Karpas-422 (cell line): ENCODE data around the gene TMEM26. TPM values are rescaled to one million over a fixed set of nuclear protein-coding genes. Genes with fewer than 3 reads are reported as not detected.
"Not testable (repeated sequence)": the region's sequence is repeated elsewhere in the genome, so short reads cannot be mapped to it uniquely, and the experiment has no call there.

ENCODE experiments used
- DNase-seq: peaks from one replicate; pipeline ENCODE4 v3.0.0-alpha.2; 2015
- H2AFZ ChIP-seq: fragments of 200-600 bp; sonication (generic); 2 replicates; pipeline ENCODE4 v1.6.1; 2014; ENCODE audit warnings: antibody characterized with exemption, low read length, mixed read lengths
- H3K27ac ChIP-seq: fragments of 200-600 bp; sonication (generic); 2 replicates; pipeline ENCODE4 v1.5.1; 2014; ENCODE audit warnings: mild to moderate bottlenecking, low read length, moderate library complexity
- H3K27me3 ChIP-seq: fragments of 200-600 bp; sonication (generic); 2 replicates; pipeline ENCODE4 v1.6.1; 2014; ENCODE audit warnings: low read length, mixed read lengths
- H3K36me3 ChIP-seq: fragments of 200-600 bp; sonication (generic); 2 replicates; pipeline ENCODE4 v1.6.1; 2014; ENCODE audit warnings: low read length, mixed read lengths; ENCODE audit not compliant: insufficient read depth
- H3K4me1 ChIP-seq: fragments of 200-600 bp; sonication (generic); 2 replicates; pipeline ENCODE4 v1.6.1; 2014; ENCODE audit warnings: mild to moderate bottlenecking, low read length, mixed read lengths
- H3K4me2 ChIP-seq: fragments of 200-600 bp; sonication (generic); 2 replicates; pipeline ENCODE4 v1.6.1; 2014; ENCODE audit warnings: low read length, low read depth, mild to moderate bottlenecking; ENCODE audit not compliant: poor library complexity, severe bottlenecking
- H3K4me3 ChIP-seq: fragments of 200-600 bp; sonication (generic); 2 replicates; pipeline ENCODE4 v1.5.1; 2014; ENCODE audit warnings: mild to moderate bottlenecking, antibody characterized with exemption, low read length, mixed read lengths
- H3K79me2 ChIP-seq: fragments of 200-600 bp; sonication (generic); 2 replicates; pipeline ENCODE4 v1.6.1; 2014; ENCODE audit warnings: mild to moderate bottlenecking, low read length, mixed read lengths
- H3K9ac ChIP-seq: fragments of 200-600 bp; sonication (generic); 2 replicates; pipeline ENCODE4 v1.6.0; 2014; ENCODE audit warnings: low read length
- H3K9me2 ChIP-seq: fragments of 200-600 bp; sonication (generic), shearing (Covaris generic); replicated peaks from 2 replicates; pipeline ENCODE4 v1.6.0; 2014; ENCODE audit warnings: mild to moderate bottlenecking, low read length, moderate library complexity; ENCODE audit not compliant: insufficient read depth
- H3K9me3 ChIP-seq: fragments of 300-700, 200-600 bp; sonication (generic); 2 replicates; pipeline ENCODE4 v1.6.1; 2014; ENCODE audit warnings: low read length, mixed read lengths
- H4K20me1 ChIP-seq: fragments of 200-600 bp; sonication (generic); 2 replicates; pipeline ENCODE4 v1.6.1; 2014; ENCODE audit warnings: mild to moderate bottlenecking, antibody characterized with exemption, low read length, low read depth; ENCODE audit not compliant: insufficient read depth
- total RNA-seq: library from RNA; depleted of rRNA; stranded (reverse); fragments of >200 nt; shearing (Covaris generic); gene quantifications from 2 replicates; pipeline ENCODE4 v1.2.3, GENCODE V29; 2014; ENCODE audit warnings: low replicate concordance

The TMEM26 gene
- total RNA-seq, 1 experiment from 2014 or later, result not detected

DNA sequence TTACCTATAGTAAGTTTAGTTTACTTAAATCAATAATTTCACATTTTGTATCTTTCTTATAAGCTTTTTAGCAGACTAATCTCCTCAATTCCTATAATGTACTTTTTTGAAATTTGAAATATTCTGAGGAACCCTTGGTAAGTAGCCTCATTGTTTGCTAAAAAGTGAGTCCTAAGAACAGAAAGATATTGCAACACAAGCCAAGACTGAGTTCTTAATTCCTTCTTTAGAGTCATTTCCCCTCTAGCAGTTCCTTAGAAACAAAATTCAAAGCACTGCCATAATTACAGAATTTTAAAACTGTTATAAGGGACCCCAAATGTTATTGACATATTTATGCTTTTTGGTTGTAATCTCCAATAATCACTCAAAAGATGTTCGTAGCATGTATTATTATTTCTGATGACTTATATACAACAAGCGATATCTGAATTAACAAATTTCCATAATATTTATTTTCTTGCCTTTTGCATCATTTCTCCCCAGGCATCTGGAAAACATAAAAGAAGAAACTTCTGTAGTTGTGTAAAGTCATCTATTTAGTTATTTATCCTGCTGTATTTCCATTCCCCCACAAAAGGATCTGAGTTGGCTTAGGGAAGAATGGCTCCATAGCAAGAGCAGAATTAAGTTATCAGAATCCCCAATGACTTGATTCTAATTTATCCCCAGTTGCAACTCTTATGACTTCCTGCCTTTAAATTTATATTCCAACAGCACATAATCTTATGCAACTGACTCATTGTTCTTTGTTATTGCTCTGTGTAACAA lies 67.8 kb downstream of the TMEM26 start:
- no peak overlapping the region for H3K9ac ChIP-seq

DNA sequence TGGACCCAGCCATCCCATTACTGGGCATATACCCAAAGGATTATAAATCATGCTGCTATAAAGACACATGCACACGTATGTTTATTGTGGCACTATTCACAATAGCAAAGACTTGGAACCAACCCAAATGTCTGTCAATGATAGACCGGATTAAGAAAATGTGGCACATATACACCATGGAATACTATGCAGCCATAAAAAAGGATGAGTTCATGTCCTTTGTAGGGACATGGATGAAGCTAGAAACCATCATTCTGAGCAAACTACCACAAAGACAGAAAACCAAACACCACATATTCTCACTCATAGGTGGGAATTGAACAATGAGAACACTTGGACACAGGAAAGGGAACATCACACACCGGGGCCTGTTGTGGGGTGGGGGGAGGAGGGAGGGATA lies 72.0 kb downstream of the TMEM26 start:
- H3K27me3 ChIP-seq, result not testable (repeated sequence)

More for the DNA sequence above, 67.8 kb downstream of the TMEM26 start:
- Histone ChIP-seq H4K20me1 (no peaks in the 10 kb centered on the region), H3K27me3 (no peaks in the 10 kb centered on the region), H3K79me2 (no peaks in the 10 kb centered on the region), H3K9me3 (no peaks in the 10 kb centered on the region), H3K4me1 (no peaks in the 10 kb centered on the region), H3K36me3 (no peaks in the 10 kb centered on the region), H2AFZ (no peak overlapping the region), H3K4me2 (no peak overlapping the region), H3K4me3 (no peak overlapping the region), H3K27ac (no peak overlapping the region), H3K9me2 (no peaks in the 10 kb centered on the region)
- DNase-seq, result no peak

DNA sequence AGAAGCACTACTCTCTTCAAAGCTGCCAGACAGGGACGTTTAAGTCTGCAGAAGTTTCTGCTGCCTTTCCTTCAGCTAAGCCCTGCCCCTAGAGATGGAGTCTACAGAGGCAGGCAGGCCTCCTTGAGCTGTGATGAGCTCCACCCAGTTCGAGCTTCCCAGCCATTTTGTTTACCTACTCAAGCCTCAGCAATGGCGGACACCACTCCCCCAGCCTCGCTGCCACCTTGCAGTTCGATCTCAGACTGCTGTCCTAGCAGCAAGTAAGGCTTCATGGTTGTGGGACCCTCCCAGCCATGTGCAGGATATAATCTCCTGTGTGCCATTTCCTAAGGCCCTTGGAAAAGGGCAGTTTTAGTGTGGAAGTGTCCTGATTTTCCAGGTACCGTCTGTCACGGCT lies 74.3 kb downstream of the TMEM26 start:
- Histone ChIP-seq H3K36me3 (no peaks in the 10 kb centered on the region), H3K27ac (no peak overlapping the region), H3K4me1 (no peaks in the 10 kb centered on the region), H3K79me2 (no peaks in the 10 kb centered on the region), H3K9me2 (no peaks in the 10 kb centered on the region), H4K20me1 (no peaks in the 10 kb centered on the region), H3K9me3 (no peaks in the 10 kb centered on the region), H3K9ac (no peak overlapping the region), H3K4me2 (no peak overlapping the region), H3K4me3 (no peak overlapping the region), H2AFZ (no peak overlapping the region), H3K27me3 (no peaks in the 10 kb centered on the region)
- DNase-seq, result no peak

More for the DNA sequence above, 72.0 kb downstream of the TMEM26 start:
- not testable (repeated sequence) for H3K36me3 ChIP-seq, H2AFZ ChIP-seq, H3K9ac ChIP-seq, H3K4me2 ChIP-seq, H3K79me2 ChIP-seq, H4K20me1 ChIP-seq, H3K9me2 ChIP-seq, H3K4me3 ChIP-seq, H3K4me1 ChIP-seq, DNase-seq, H3K9me3 ChIP-seq, H3K27ac ChIP-seq

DNA sequence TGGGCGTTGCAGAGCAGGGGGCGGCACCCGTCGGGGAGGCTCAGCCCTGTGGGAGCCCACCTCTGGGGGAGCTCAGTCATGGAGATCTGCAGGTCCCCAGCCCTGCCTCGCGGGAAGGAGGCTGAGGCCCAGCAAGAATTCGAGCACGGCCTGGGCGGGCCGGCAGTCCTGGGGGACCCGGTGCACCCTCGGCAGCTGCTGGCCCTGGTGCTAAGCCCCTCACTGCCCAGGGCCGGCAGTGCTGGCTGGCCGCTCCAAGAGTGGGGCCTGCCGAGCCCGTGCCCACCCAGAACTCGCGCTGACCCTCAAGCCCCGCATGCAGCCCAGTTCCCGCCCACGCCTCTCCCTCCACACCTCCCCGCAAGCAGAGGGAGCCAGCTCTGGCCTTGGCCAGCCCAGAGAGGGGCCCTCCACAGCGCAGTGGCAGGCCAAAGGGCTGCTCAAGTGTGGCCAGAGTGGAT lies 76.2 kb downstream of the TMEM26 start:
- Histone ChIP-seq H3K27me3 (no peaks in the 10 kb centered on the region), H3K4me2 (no peak overlapping the region), H3K4me3 (no peak overlapping the region), H3K4me1 (no peaks in the 10 kb centered on the region), H3K9ac (no peak overlapping the region), H3K9me3 (no peaks in the 10 kb centered on the region), H3K9me2 (no peaks in the 10 kb centered on the region), H3K27ac (no peak overlapping the region), H4K20me1 (no peaks in the 10 kb centered on the region), H2AFZ (no peak overlapping the region), H3K36me3 (no peaks in the 10 kb centered on the region), H3K79me2 (no peaks in the 10 kb centered on the region)
- DNase-seq, result no peak

DNA sequence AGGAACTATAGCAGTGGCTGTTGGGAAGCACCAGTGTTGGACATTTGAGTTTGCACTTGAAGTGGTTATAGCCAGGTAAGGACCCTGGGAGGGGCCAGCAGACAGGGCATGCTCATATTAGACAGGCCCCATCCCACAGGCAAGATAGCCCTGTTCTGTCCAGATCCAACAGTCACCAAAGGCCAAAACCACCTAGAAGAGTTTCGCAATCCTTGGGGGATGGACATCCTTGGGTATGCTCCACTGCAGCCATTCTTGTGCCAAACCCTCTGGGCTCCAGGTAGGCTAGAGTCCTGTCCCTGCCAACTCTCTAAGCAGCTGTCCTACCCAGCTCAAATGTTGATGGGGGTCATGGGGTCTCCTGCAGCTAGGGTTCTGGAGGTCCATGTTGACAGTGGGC lies 76.8 kb downstream of the TMEM26 start:
- Histone ChIP-seq H3K9ac (no peak overlapping the region), H2AFZ (no peak overlapping the region)

DNA sequence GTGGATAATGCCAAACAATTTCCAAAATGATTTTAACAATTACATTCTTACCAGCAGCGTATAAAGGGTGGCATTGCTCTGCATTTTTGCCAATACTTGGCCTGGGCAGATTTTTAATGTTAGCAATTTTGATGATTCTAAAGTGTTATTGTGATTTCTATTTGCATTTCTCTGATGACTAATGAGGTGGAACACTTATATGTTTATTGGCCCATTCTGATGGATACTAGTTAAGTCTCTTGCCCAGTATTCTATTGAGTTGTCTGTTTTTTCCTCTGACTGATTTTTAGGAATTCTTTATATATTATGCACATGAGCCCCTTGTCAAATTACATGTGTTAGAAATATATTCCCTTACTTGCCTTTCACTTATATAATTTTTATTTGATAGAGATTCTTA lies 86.8 kb downstream of the TMEM26 start:
- DNase-seq, result no peak
- no peak overlapping the region for H3K4me2 ChIP-seq
- no peak overlapping the region for H3K4me3 ChIP-seq
- H3K9me3 ChIP-seq, result no peaks in the 10 kb centered on the region
- no peaks in the 10 kb centered on the region for H3K36me3 ChIP-seq
- H4K20me1 ChIP-seq, result no peaks in the 10 kb centered on the region
- H3K9me2 ChIP-seq, result no peaks in the 10 kb centered on the region
- H3K27ac ChIP-seq, result no peak overlapping the region
- H3K9ac ChIP-seq, result no peak overlapping the region
- no peaks in the 10 kb centered on the region for H3K79me2 ChIP-seq
- no peaks in the 10 kb centered on the region for H3K4me1 ChIP-seq
- H2AFZ ChIP-seq, result no peak overlapping the region
- no peaks in the 10 kb centered on the region for H3K27me3 ChIP-seq

More for the DNA sequence above, 76.8 kb downstream of the TMEM26 start:
- Histone ChIP-seq H3K27me3 (no peaks in the 10 kb centered on the region), H3K4me3 (no peak overlapping the region), H3K4me1 (no peaks in the 10 kb centered on the region), H3K79me2 (no peaks in the 10 kb centered on the region), H4K20me1 (no peaks in the 10 kb centered on the region), H3K27ac (no peak overlapping the region), H3K36me3 (no peaks in the 10 kb centered on the region), H3K9me3 (no peaks in the 10 kb centered on the region), H3K4me2 (no peak overlapping the region), H3K9me2 (no peaks in the 10 kb centered on the region)
- DNase-seq, result no peak

DNA sequence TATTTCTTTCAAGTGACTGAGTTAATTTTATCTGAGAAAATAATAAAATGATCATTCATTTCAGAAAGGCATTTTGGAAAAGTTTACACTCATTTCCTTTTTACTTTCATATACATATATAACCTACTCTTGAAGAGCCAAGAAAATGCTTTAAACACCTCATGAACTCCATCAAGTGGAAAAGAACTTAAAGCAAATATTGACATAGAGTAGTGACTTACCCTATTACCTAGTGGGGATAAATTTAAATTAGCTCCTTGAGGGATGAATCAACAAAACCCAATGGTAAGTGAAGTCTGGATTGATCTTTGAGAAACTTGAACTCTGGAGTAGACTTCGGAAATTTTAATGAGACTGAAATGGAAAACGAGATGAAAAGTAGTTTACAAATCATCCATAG lies 88.6 kb downstream of the TMEM26 start:
- no peak overlapping the region for H3K4me2 ChIP-seq

DNA sequence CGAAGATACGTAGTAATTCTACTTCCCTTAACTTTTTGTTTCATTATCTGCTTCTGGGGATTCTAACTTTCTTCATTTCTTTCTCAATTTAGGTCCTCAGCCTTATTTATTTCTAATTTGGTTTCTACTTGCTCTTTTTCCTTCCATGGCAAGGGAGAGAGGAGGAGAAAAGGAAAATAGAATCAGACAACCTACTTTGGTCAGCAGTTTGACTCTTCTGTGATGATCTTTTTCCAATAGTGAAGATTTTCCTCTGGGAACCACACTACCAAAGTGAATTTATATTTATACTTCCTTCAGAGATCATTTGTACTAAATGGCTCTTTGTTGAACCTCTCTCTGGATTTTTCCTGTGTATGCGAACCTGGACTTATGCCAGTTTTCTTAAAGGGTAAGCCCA lies 90.2 kb downstream of the TMEM26 start:
- no peaks in the 10 kb centered on the region for H3K9me3 ChIP-seq
- no peak overlapping the region for H3K27ac ChIP-seq
- no peak overlapping the region for H3K4me3 ChIP-seq
- H3K9ac ChIP-seq, result no peak overlapping the region
- H3K27me3 ChIP-seq, result no peaks in the 10 kb centered on the region
- H4K20me1 ChIP-seq, result no peaks in the 10 kb centered on the region
- H3K9me2 ChIP-seq, result no peaks in the 10 kb centered on the region
- no peaks in the 10 kb centered on the region for H3K79me2 ChIP-seq
- no peak for DNase-seq
- H3K4me1 ChIP-seq, result no peaks in the 10 kb centered on the region
- no peak overlapping the region for H2AFZ ChIP-seq
- no peaks in the 10 kb centered on the region for H3K36me3 ChIP-seq
- no peak overlapping the region for H3K4me2 ChIP-seq

More for the DNA sequence above, 88.6 kb downstream of the TMEM26 start:
- H3K36me3 ChIP-seq, result no peaks in the 10 kb centered on the region
- no peak overlapping the region for H3K9ac ChIP-seq
- H3K4me3 ChIP-seq, result no peak overlapping the region
- no peaks in the 10 kb centered on the region for H3K9me3 ChIP-seq
- no peak overlapping the region for H3K27ac ChIP-seq
- H3K27me3 ChIP-seq, result no peaks in the 10 kb centered on the region
- no peak overlapping the region for H2AFZ ChIP-seq
- no peaks in the 10 kb centered on the region for H3K4me1 ChIP-seq
- no peaks in the 10 kb centered on the region for H3K79me2 ChIP-seq
- H4K20me1 ChIP-seq, result no peaks in the 10 kb centered on the region
- H3K9me2 ChIP-seq, result no peaks in the 10 kb centered on the region
- DNase-seq, result no peak
